Measurements from ENCODE around the gene CSNK2A1.

CSNK2A1 gene

DNA sequence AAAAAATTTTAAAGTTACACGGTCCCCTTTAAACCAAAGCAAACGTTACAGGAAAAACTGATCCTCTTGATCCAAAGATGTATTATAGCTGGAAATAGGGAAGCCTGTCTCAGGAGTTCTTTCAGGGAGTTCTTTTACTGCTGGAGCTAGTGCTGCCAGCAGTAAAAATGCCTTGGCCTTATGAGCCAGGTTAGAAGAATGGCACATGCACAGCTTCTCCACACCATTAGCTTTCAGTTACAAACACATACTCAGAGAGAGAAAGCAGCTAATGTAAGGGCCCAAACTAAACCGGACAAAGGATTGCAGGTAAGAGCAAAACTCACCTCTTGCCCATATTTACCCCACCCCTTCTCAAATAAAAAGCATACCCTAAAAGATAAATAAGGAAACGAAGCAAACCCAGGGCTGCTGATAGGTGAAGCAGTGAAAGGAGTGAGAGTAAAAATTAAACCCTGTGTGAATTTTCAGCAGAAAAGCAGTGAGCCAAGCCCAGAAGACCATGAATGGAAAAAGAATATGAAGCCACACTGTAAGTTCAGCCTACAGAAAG lies 100.3 kb downstream of the CSNK2A1 start:
- no peak for DNase-seq
- in situ Hi-C loops (cut with HindIII; ENCODE audit: low pct_ligation_motif_present, low pct_unique_long_range_greater_than_20kb, low sequenced_read_pairs) = no loop called here

DNA sequence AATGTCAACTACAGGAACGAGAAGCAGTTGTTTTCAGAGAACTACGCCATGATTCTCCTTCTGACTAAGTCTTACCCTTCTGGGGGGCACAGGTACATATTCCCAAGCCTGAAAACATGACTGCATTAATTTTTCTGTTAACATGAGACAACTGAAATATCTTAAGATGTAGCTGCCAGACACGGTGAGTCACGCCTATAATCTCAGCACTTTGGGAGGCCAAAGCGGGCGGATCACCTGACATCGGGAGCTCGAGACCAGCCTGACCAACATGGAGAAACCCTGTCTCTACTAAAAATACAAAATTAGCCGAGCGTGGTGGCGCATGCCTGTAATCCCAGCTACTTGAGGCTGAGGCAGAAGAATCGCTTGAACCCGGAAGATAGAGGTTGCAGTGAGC lies 103.0 kb downstream of the CSNK2A1 start:
- no peak for DNase-seq
- in situ Hi-C loops (cut with HindIII; ENCODE audit: low pct_ligation_motif_present, low pct_unique_long_range_greater_than_20kb, low sequenced_read_pairs) = no loop called here

DNA sequence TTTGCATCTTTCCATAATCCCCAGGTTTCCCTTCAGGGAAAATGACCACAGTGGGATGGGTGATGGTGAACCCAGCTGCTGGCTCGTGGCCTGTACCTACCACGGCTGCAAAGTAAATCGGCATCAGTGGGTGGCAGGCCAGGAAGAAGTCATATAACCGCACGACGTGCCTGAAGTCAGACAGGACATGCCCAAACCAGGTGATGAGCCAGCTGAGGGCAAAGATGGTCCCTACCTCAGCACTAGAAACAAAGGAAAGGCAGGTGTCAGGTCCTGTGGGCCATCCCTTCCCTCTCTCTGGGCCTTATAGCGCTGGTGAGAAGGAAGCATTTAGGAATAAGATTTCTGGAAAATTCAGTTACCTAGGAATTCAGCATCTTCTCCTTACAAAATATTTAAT lies 103.4 kb downstream of the CSNK2A1 start:
- in situ Hi-C loops (cut with HindIII; ENCODE audit: low pct_ligation_motif_present, low pct_unique_long_range_greater_than_20kb, low sequenced_read_pairs) = no loop called here

DNA sequence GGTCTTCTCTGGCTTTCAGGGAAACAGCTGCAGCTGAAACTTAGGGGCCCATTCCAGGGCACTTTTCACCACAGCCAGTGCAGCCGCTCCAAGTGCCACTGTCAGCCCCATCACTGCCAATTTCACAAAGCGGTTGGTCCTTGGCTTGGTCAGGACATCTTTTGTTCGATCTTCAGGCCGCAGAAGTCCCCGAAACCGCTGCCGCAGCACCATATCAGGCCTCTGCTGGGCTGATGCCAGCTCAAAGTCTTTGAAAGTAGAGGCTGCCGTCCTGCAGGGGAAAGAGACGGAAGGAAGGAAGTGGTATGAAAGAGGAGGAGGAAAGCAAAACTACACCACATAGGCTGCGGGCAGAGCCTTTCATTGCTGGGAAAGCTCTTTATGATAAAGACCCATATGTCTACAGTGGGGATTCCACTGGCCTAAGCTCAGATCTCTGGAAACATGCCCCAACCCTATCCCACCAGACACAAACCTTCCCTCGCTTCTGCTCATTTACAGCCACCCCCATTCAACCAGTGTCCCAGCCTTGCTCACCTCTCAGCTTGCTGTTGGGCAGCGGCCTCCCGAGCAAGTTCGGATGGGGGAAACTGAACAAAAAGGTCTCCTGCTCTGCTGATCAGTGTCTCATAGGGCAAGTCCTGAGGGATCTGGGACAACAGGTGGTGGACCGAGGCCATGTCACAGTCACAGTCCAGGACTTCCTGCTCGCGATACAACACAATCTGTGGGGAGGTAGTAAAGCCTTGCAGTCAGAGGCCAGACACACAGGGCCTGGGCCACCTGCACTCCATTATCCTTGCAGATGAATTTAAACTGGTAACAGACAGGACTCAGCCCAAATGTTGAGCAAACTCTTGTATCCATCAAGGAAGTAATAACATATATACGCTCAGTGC lies 104.8 kb downstream of the CSNK2A1 start:
- no peak for DNase-seq
- in situ Hi-C loops (cut with HindIII; ENCODE audit: low pct_ligation_motif_present, low pct_unique_long_range_greater_than_20kb, low sequenced_read_pairs) = no loop called here

More for the DNA sequence above, 103.4 kb downstream of the CSNK2A1 start:
- no peak for DNase-seq

DNA sequence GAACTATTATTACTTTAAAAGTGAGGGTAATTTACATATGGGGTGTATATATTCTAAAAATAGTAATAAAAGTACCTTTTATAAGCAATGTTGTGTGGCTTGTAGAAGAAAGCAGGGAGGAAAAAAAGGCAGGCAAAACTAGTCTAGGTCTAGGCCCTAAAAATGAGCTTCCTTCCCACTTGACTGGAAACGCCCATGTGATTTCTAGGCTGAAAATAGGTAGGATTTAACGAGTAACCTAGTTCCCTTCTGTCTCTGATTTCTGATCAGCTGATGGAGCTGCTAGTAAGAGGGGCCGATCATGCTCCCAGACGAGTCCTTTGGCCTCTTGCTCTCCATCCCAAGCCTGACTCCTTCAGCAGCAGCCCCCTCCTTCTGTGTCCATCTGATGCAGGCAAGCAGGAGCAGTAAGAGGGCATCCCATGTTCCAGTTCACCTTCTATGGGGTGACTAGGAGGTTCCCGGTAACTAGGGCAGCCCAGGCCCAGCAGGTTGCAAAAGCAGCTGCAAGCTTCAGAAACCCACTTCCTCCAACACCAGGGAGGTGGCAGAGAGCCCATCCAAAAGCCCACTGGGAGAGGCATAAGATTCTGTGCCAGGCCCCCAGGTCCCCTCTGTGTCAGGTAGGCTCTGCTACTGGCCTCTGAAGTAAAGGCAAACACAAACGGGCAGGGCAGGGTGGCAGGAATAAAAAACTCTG lies 105.7 kb downstream of the CSNK2A1 start:
- DNase-seq = no peak
- in situ Hi-C loops (cut with HindIII; ENCODE audit: low pct_ligation_motif_present, low pct_unique_long_range_greater_than_20kb, low sequenced_read_pairs) = no loop called here

DNA sequence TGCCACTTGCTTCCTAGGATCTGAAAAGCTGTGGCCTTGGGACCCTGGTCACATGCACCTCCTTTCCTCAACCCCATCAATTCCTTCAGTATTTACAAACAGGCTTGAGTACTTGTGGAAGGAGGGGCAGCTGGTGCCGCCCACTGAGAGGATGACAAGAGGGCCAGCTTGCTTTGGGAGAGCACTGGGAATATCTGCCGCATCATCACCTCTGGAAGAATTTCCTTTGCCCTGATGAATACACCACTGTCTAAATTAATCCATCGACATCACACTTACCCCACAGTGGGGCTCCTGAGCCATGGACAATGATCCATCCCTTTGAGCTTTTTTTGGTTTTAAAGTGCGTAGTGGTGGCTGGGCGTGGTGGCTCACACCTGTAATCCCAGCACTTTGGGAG lies 107.1 kb downstream of the CSNK2A1 start:
- DNase-seq = no peak
- in situ Hi-C loops (cut with HindIII; ENCODE audit: low pct_ligation_motif_present, low pct_unique_long_range_greater_than_20kb, low sequenced_read_pairs) = no loop called here

DNA sequence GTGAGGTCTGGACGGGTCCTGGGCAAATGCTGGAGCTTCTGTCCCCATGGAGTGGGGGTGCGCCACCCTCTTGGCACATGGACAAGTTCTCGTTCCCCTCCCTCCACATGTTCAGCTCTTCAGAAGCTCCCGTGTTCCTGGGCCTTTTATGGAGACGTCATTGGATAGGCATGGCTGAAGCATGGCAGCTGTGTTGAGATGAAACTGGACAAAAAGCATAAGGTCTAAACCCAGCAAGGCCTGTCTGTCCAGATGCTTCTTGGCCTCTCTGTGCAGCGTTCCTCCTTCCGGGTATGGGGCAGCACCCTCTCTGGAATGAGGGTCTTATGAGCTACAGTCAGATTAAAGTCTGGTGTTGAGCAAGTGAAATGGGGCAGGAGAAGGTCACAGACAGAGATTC lies 108.0 kb downstream of the CSNK2A1 start:
- in situ Hi-C loops (cut with HindIII; ENCODE audit: low pct_ligation_motif_present, low pct_unique_long_range_greater_than_20kb, low sequenced_read_pairs) = no loop called here
- DNase-seq = no peak

DNA sequence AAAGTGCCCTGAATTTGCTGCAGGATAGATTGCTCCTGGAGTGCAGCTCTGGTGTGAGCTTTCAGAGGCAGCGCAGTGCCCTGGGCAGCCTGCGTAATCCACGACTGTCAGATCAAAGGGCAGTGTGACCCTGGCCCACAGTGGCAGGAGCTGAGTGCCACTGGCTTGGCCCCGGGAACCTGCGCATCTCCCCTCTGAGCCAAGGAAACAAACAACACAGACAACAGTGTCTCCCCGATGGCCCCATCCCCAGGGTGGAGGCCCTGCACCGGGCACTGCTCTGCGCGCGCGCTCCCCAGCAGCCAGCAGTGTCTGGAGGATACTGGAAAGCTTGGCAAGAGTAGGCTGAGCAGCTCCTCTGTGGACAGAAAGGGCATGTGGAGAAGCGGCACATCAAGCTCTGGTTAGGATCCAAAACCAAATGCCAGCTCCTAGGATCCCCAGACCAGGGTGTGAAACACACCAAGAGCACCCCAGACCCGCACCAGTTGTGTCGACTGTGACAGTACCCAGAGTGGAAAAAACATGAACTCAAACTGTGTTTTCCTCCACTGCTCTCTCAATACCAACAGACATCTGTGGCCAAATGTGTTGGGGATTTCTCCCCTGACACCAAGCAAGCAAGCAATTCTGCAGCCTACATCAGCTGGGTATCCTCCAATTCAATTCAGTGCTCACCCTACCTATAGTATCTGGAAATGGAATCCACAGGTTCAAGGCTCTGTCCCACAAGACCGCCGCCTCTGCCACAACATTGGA lies 108.8 kb downstream of the CSNK2A1 start:
- no peak for DNase-seq
- in situ Hi-C loops (cut with HindIII; ENCODE audit: low pct_ligation_motif_present, low pct_unique_long_range_greater_than_20kb, low sequenced_read_pairs) = no loop called here

DNA sequence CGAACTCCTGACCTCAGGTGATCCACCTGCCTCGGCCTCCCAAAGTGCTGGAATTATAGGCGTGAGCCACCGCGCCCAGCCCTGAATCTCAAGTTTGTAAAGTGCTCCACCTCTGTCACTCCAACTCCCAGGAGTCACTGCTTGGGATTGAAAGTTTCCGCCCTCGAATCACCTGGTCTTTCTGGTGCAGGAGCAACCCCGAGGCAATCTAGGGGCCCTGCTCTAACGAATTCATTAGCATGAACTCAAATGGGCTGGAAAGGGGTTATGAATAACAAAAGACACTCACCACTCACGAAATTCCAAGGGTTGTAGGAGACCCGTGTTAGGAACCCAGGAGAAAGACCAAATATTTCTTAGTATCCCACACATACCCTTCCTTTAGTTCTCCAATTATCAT lies 109.4 kb downstream of the CSNK2A1 start:
- in situ Hi-C loops (cut with HindIII; ENCODE audit: low pct_ligation_motif_present, low pct_unique_long_range_greater_than_20kb, low sequenced_read_pairs) = no loop called here

DNA sequence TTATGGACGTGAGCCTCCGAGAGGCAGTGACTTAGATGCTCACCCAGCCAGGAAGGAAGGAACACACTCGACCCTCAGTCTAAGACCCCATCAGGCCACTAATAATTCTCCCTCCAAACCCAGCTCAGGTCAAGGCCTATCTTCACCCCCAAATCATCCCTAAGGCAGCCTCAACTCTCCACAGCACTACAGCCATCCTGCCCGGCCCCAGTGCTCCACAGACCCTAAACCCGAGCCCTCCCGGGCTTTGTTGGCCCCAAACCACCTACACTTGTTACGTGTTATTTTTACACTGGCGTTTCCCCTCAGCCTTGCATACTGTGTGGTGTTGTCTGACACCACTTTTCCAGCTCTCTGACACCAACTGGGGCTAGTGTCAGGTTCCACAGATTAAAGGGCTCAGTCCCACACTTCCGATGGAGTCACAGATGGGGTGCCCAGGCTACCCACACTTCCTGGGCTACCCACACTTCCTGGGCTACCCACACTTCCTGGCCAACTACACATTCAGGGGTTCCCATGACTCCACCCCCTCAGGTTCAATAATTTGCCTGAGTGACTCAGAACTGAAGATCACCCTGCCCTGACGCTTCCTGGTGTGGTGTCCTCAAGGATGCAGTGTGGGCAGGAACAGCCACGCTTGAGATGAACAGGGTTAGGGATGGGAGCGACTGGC lies 110.2 kb downstream of the CSNK2A1 start:
- in situ Hi-C loops (cut with HindIII; ENCODE audit: low pct_ligation_motif_present, low pct_unique_long_range_greater_than_20kb, low sequenced_read_pairs) = no loop called here
- DNase-seq = peak; percentile 74

More for the DNA sequence above, 109.4 kb downstream of the CSNK2A1 start:
- DNase-seq = no peak

DNA sequence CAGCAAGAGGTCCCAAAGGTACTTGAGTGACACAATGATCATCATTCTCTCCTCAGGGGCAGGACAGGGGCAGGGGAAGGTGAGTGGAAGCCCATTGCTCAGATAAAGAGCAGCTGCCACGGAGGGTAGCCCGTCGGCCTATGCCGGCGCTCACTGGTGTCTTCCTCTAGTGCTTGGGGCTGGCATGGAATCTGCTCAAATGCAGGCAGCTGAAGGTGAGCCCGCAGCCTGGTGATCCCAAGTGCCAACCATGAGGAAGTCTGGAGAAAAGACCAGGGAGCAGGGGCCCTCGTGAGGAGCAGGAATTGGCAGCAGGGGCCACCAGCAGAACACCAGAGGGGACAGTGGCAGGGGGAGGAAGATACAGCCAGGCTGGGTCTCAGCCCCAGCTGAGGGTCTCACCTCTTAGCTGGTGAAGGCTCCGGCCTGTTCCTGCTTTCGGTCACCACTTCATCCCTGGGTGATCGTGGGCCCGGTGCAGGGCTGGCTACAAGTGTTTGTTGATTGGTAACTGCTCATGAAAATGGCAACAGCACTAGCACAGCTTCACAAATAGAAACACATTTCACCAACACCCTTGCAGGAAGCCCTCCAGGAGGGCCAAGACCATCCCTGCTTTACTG lies 110.8 kb downstream of the CSNK2A1 start:
- in situ Hi-C loops (cut with HindIII; ENCODE audit: low pct_ligation_motif_present, low pct_unique_long_range_greater_than_20kb, low sequenced_read_pairs) = no loop called here
- no peak for DNase-seq

DNA sequence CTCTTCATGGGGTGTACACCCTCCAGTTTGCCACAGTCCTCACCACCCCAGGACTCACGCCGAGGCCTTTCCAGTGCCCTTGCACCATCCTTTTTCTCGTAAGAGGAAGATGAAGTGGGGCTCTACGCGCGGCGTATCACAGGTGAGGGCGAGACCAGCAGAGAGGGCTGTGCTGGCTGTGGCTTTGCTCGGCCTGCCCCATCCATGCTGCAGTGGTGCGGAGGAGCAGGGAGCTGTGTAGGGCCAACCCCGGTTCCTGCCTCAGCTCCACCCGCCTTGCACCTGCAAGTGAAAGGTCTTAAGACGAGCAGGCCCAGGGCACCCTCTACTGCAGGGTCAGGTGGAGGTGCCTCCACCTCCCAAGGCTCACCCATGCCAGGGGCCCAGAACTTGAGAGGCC lies 111.4 kb downstream of the CSNK2A1 start:
- no peak for DNase-seq
- in situ Hi-C loops (cut with HindIII; ENCODE audit: low pct_ligation_motif_present, low pct_unique_long_range_greater_than_20kb, low sequenced_read_pairs) = no loop called here

DNA sequence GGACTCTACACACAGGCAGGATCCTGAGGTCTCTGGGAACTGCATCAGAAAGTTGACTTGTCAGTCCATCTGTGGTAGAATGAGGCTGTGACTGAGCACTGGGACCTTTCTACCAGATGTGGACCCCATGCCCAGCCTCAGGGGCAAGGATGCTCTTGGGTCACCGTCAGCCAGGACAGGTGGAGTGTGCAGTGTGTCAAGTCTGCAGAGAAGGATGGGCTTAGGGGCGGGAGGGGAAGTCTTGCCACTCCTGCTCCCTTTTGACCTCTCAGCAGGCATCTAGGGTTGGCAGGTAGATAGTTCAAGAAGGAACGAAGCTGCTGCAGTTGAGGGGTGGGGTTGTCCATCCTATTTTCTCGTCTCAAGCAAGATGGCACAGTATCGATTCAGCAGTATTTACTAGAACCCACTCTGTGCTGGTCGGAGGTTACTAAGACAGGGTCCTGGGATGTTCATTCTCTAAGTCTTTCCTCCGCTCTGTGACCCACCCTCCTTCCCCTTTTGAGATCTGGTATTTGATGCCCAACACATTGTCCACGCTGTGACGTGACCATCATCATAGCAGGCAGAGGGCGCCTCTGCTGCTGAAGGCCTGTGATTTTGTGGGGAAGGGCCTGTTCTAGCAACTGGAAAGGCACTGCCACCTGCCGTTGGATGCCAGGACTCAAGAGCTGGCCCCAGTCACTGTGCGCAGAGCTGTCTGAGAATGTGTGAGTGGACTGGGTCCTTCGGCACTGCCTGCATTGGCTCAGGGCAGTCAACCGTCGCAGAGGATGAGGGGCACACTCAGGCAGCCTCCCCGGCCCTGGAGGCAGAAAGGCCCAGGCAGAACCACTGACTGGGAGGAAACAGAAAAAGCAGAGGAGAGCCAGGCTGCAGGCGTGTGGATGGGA lies 112.3 kb downstream of the CSNK2A1 start:
- in situ Hi-C loops (cut with HindIII; ENCODE audit: low pct_ligation_motif_present, low pct_unique_long_range_greater_than_20kb, low sequenced_read_pairs) = no loop called here
- DNase-seq = peak; percentile 83

DNA sequence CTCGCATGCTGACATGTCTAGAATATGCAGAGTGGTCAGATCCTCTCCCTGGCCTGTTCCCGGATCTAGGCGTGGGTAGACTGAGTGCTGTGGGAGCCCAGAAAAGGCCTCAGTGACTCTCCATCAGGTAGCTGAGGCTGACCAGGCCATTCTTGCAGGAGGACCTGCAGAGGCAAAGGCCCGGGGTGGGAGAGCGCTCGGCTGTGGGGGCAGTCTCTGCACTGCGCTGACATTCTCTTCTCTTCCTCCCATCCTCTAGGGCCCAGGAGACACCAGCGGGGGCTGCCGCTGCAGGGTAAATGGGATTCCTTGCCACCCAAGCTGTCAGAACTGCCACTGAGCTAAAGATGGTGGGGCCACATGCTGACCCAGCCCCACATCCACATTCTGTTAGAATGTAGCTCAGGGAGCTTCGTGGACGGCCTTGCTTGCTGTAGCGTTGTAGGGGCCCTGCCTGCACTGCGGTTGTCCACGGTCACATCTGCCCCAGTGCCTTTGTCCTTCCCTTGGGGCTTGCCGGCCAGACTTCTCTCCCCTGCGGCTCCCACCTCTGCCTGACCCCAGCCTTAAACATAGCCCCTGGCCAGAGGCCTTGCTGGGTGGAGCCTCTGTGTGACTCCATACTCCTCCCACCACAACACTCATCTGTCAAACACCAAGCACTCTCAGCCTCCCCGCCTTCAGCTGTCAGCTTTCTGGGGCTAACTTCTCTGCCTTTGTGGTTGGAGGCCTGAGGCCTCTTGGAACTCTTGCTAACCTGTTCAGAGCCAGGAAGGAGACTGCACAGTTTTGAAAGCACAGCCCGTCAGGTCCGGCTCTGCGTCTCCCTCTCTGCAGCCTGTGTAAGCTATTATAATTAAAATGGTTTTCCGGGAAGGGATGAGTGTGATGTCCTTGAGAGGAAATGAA lies 113.2 kb downstream of the CSNK2A1 start:
- in situ Hi-C loops (cut with HindIII; ENCODE audit: low pct_ligation_motif_present, low pct_unique_long_range_greater_than_20kb, low sequenced_read_pairs) = no loop called here
- DNase-seq = no peak

DNA sequence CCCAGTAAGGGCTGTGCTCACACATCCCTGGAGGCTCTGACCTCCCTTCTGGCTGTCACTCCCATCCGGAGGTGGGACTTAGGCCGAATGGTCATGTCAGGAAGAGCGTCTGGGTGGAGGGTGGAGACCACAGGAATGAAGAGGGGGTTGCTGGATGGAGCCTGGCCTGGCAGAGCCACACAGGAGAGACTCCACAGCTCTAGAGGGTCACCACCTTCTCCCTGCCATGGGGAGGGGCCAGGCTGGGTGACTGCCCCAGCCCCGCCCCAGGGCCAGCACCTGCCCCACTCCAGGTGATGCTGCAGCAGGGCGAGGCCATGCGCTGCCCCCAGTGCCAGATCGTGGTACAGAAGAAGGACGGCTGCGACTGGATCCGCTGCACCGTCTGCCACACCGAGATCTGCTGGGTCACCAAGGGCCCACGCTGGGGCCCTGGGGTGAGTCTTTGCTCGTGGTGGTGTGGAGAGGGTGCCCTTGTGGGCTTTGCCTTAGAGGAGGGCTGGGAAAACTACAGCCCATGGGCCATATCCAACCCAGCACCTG lies 114.9 kb downstream of the CSNK2A1 start:
- no peak for DNase-seq
- in situ Hi-C loops (cut with HindIII; ENCODE audit: low pct_ligation_motif_present, low pct_unique_long_range_greater_than_20kb, low sequenced_read_pairs) = no loop called here
